ENCODE measurements around the gene KLHL17. TPM values are rescaled to one million over a fixed set of nuclear protein-coding genes. Genes with fewer than 3 reads are reported as not detected.

KLHL17 gene
- total RNA-seq, 1 experiment from 2014 or later = 66.9 TPM

DNA sequence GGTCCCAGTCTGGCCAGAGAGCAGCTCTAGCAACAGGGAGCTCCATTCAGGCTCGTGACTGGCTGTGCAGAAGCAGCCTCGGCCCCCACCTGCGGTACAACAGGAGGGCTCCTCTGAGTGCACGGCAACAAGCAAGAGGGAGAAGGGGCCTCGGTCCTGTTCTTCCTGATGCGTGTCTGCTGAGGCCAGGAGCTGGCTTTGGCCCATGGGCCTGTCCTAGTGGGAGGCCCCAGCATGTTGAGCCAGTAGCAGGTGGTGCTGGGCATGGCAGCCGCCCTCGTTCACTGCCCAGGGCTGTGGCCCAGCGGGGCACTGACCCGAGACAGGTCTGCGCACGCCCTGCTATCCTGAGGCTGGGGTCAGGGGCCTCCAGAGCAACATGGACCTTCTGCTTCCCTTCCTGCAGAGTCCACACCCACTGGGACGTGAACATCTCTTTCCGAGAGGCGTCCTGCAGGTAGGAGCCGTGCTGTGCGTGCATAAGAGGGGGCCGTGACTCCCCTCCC is 29.7 kb upstream of the KLHL17 start:
- ChIA-PET CTCF (interaction anchor here (0.8 to 2.9 kb wide), 5 partner anchors 8 to 25 kb away, joined by 3 to 20 read pairs (median 5); no protein-coding TSS in a partner anchor), POLR2A (no interaction called here)
- DNase-seq (ENCODE audit: low spot score) (no peak), ATAC-seq (no peak)
- peaks cover 14% of the 10 kb centered on the region for H3K4me1 Mint-ChIP-seq
- H3K36me3 Mint-ChIP-seq = no peaks in the 10 kb centered on the region
- no peak overlapping the region for H3K27ac Mint-ChIP-seq
- H3K27me3 Mint-ChIP-seq (ENCODE audit: low read depth) = peaks cover 90% of the 10 kb centered on the region
- H3K4me3 Mint-ChIP-seq = no peak overlapping the region
- H3K9me3 Mint-ChIP-seq = no peaks in the 10 kb centered on the region
- TF ChIP-seq, protein P1, sequence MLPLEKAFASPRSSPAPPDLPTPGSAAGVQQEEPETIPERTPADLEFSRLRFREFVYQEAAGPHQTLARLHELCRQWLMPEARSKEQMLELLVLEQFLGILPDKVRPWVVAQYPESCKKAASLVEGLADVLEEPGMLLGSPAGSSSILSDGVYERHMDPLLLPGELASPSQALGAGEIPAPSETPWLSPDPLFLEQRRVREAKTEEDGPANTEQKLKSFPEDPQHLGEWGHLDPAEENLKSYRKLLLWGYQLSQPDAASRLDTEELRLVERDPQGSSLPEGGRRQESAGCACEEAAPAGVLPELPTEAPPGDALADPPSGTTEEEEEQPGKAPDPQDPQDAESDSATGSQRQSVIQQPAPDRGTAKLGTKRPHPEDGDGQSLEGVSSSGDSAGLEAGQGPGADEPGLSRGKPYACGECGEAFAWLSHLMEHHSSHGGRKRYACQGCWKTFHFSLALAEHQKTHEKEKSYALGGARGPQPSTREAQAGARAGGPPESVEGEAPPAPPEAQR (CRISPR knock-in tag; IDR thresholded peaks at IDR 0.05) = no peak
- TF ChIP-seq RORB (CRISPR knock-in tag; IDR thresholded peaks at IDR 0.05) = no peak

DNA sequence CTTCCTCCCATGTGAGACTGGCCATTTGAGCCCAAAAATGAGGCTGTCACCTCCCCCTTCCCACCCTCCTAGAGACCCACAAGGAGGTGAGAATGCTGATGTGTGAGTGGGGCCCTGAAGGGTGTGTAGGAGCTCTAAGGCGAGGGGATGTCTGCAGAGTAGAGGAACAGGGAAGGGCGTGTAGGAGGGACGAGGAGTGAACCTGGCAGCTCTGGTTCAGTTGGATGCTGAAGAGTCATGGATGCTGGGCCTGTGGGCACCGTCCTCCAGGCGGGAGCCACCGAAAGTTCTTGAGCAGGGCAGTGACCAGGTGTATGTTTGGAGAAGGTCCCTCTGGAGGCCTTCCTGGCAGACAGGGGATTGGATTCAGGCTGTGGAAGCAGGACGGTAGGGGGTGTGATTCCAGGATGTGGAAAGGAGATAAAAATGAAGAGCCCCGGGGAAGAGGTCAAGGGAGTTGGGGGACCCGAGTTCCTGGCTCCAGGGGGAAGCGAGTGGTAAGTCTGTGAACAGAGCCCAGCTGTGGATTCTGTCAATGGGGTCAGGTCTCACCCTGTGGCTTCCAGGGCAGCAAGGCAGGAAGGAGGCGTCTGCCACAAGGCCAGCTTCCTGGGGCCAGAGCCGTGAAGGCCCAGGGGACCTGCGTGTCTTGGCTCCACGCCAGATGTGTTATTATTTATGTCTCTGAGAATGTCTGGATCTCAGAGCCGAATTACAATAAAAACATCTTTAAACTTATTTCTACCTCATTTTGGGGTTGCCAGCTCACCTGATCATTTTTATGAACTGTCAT is 28.8 kb upstream of the KLHL17 start:
- H3K4me3 Mint-ChIP-seq = no peak overlapping the region
- CTCF ChIA-PET = interaction anchor here (1.0 to 1.5 kb wide), 2 partner anchors 9 kb away, joined by 3 to 5 read pairs; no protein-coding TSS in a partner anchor

More for the DNA sequence above, 28.8 kb upstream of the KLHL17 start:
- H3K27me3 Mint-ChIP-seq (ENCODE audit: low read depth) = peaks cover 87% of the 10 kb centered on the region
- no peak for DNase-seq (ENCODE audit: low spot score)
- H3K36me3 Mint-ChIP-seq = no peaks in the 10 kb centered on the region
- TF ChIP-seq ZNF263 (CRISPR knock-in tag; IDR thresholded peaks at IDR 0.05; ENCODE audit: low read depth) = no peak
- TF ChIP-seq ZNF671 (CRISPR knock-in tag; IDR thresholded peaks at IDR 0.05) = no peak
- no peak for TF ChIP-seq SOX15 (CRISPR knock-in tag; IDR thresholded peaks at IDR 0.05)
- TF ChIP-seq, protein P2, sequence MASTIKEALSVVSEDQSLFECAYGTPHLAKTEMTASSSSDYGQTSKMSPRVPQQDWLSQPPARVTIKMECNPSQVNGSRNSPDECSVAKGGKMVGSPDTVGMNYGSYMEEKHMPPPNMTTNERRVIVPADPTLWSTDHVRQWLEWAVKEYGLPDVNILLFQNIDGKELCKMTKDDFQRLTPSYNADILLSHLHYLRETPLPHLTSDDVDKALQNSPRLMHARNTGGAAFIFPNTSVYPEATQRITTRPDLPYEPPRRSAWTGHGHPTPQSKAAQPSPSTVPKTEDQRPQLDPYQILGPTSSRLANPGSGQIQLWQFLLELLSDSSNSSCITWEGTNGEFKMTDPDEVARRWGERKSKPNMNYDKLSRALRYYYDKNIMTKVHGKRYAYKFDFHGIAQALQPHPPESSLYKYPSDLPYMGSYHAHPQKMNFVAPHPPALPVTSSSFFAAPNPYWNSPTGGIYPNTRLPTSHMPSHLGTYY (CRISPR knock-in tag; IDR thresholded peaks at IDR 0.05) = no peak
- TF ChIP-seq, protein P3, sequence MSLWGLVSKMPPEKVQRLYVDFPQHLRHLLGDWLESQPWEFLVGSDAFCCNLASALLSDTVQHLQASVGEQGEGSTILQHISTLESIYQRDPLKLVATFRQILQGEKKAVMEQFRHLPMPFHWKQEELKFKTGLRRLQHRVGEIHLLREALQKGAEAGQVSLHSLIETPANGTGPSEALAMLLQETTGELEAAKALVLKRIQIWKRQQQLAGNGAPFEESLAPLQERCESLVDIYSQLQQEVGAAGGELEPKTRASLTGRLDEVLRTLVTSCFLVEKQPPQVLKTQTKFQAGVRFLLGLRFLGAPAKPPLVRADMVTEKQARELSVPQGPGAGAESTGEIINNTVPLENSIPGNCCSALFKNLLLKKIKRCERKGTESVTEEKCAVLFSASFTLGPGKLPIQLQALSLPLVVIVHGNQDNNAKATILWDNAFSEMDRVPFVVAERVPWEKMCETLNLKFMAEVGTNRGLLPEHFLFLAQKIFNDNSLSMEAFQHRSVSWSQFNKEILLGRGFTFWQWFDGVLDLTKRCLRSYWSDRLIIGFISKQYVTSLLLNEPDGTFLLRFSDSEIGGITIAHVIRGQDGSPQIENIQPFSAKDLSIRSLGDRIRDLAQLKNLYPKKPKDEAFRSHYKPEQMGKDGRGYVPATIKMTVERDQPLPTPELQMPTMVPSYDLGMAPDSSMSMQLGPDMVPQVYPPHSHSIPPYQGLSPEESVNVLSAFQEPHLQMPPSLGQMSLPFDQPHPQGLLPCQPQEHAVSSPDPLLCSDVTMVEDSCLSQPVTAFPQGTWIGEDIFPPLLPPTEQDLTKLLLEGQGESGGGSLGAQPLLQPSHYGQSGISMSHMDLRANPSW (CRISPR knock-in tag; conservative IDR thresholded peaks at IDR 0.05; ENCODE audit: low read depth) = no peak
- TF ChIP-seq IRF2 (CRISPR knock-in tag; IDR thresholded peaks at IDR 0.05; ENCODE audit: borderline replicate concordance, low read depth) = no peak
- TF ChIP-seq SMAD3 (CRISPR knock-in tag; IDR thresholded peaks at IDR 0.05; ENCODE audit: borderline replicate concordance) = no peak
- no peak for TF ChIP-seq JAZF1 (CRISPR knock-in tag; IDR thresholded peaks at IDR 0.05)
- TF ChIP-seq NFYB (CRISPR knock-in tag; conservative IDR thresholded peaks at IDR 0.05; ENCODE audit: low read depth) = no peak
- TF ChIP-seq, protein P4, sequence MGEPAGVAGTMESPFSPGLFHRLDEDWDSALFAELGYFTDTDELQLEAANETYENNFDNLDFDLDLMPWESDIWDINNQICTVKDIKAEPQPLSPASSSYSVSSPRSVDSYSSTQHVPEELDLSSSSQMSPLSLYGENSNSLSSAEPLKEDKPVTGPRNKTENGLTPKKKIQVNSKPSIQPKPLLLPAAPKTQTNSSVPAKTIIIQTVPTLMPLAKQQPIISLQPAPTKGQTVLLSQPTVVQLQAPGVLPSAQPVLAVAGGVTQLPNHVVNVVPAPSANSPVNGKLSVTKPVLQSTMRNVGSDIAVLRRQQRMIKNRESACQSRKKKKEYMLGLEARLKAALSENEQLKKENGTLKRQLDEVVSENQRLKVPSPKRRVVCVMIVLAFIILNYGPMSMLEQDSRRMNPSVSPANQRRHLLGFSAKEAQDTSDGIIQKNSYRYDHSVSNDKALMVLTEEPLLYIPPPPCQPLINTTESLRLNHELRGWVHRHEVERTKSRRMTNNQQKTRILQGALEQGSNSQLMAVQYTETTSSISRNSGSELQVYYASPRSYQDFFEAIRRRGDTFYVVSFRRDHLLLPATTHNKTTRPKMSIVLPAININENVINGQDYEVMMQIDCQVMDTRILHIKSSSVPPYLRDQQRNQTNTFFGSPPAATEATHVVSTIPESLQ (CRISPR knock-in tag; IDR thresholded peaks at IDR 0.05) = no peak
- no peak for TF ChIP-seq MYBL2 (CRISPR knock-in tag; IDR thresholded peaks at IDR 0.05)
- no peak for TF ChIP-seq RELA (CRISPR knock-in tag; IDR thresholded peaks at IDR 0.05; ENCODE audit: borderline replicate concordance)
- no peak for TF ChIP-seq TP53 (CRISPR knock-in tag; IDR thresholded peaks at IDR 0.05)
- TF ChIP-seq, protein P1 (CRISPR knock-in tag; IDR thresholded peaks at IDR 0.05) = no peak
- no peak for TF ChIP-seq ZNF138 (CRISPR knock-in tag; conservative IDR thresholded peaks at IDR 0.05)
- H3K9me3 Mint-ChIP-seq = no peaks in the 10 kb centered on the region
- POLR2A ChIA-PET = no interaction called here
- ATAC-seq = no peak
- H3K27ac Mint-ChIP-seq = no peak overlapping the region
- H3K4me1 Mint-ChIP-seq = peaks cover 10% of the 10 kb centered on the region
